Measurements from ENCODE around the gene ATP4B.

- TF ChIP-seq POLR2A (IDR thresholded peaks at IDR 0.05), result no peak
- no peak for TF ChIP-seq CTCF (IDR thresholded peaks at IDR 0.05)
Measured at GRCh38 chr13:113661509-113661908, 3.5 kb upstream of the ATP4B start.
